ENCODE data around the gene ARHGAP28. TPM values are rescaled to one million over a fixed set of nuclear protein-coding genes. Genes with fewer than 3 reads are reported as not detected.

ARHGAP28 gene
- total RNA-seq, 2 donors from 2014 or later: 0.41 to 1.8 TPM

- no peak for DNase-seq (ENCODE audit: low spot score)
- Histone ChIP-seq H3K4me3 (no peak overlapping the region), H3K27me3 (replicated peaks; ENCODE audit: insufficient read depth) (no peaks in the 10 kb centered on the region), H3K4me1 (ENCODE audit: control insufficient read depth in 1 of 2, low read depth in 2 of 2) (no peaks in the 10 kb centered on the region), H3K36me3 (no peaks in the 10 kb centered on the region), H3K27ac (no peak overlapping the region), H3K9me3 (no peaks in the 10 kb centered on the region)
- ATAC-seq (ENCODE audit: insufficient number of reproducible peaks, low FRiP score, low read depth): no peak
- no peak for TF ChIP-seq CTCF (IDR thresholded peaks at IDR 0.05)
These were observed 34.9 kb downstream of the ARHGAP28 start for GRCh38 chr18:6764382-6764781.

- DNase-seq (ENCODE audit: low spot score) (no peak), ATAC-seq (ENCODE audit: insufficient number of reproducible peaks, low FRiP score, low read depth) (no peak)
- Histone ChIP-seq H3K36me3 (no peaks in the 10 kb centered on the region), H3K4me1 (ENCODE audit: control insufficient read depth in 1 of 2, low read depth in 2 of 2) (no peaks in the 10 kb centered on the region), H3K27me3 (replicated peaks; ENCODE audit: insufficient read depth) (no peaks in the 10 kb centered on the region), H3K4me3 (no peak overlapping the region), H3K9me3 (no peaks in the 10 kb centered on the region), H3K27ac (no peak overlapping the region)
- TF ChIP-seq CTCF (IDR thresholded peaks at IDR 0.05): no peak
These were observed 44.3 kb downstream of the ARHGAP28 start for GRCh38 chr18:6773777-6774176.

GRCh38 chr18:6775237-6775636 is 45.7 kb downstream of the ARHGAP28 start:
- Histone ChIP-seq H3K4me1 (ENCODE audit: control insufficient read depth in 1 of 2, low read depth in 2 of 2) (no peaks in the 10 kb centered on the region), H3K36me3 (no peaks in the 10 kb centered on the region), H3K9me3 (no peaks in the 10 kb centered on the region), H3K27ac (no peak overlapping the region), H3K4me3 (no peak overlapping the region), H3K27me3 (replicated peaks; ENCODE audit: insufficient read depth) (no peaks in the 10 kb centered on the region)
- no peak for TF ChIP-seq CTCF (IDR thresholded peaks at IDR 0.05)
- ATAC-seq (ENCODE audit: insufficient number of reproducible peaks, low FRiP score, low read depth) (no peak), DNase-seq (ENCODE audit: low spot score) (no peak)

- no peak for ATAC-seq (ENCODE audit: insufficient number of reproducible peaks, low FRiP score, low read depth)
- Histone ChIP-seq H3K4me3 (no peak overlapping the region), H3K36me3 (no peaks in the 10 kb centered on the region), H3K27ac (no peak overlapping the region), H3K27me3 (replicated peaks; ENCODE audit: insufficient read depth) (no peaks in the 10 kb centered on the region), H3K9me3 (no peaks in the 10 kb centered on the region), H3K4me1 (ENCODE audit: control insufficient read depth in 1 of 2, low read depth in 2 of 2) (no peaks in the 10 kb centered on the region)
- no peak for DNase-seq (ENCODE audit: low spot score)
- TF ChIP-seq CTCF (IDR thresholded peaks at IDR 0.05): no peak
These were observed 46.2 kb downstream of the ARHGAP28 start for GRCh38 chr18:6775702-6776101.

GRCh38 chr18:6776188-6776587 is 46.7 kb downstream of the ARHGAP28 start:
- H3K27me3 ChIP-seq (replicated peaks; ENCODE audit: insufficient read depth): no peaks in the 10 kb centered on the region
- TF ChIP-seq CTCF (IDR thresholded peaks at IDR 0.05): no peak
- ATAC-seq (ENCODE audit: insufficient number of reproducible peaks, low FRiP score, low read depth) (no peak), DNase-seq (ENCODE audit: low spot score) (no peak)
- H3K9me3 ChIP-seq: no peaks in the 10 kb centered on the region
- H3K4me1 ChIP-seq (ENCODE audit: control insufficient read depth in 1 of 2, low read depth in 2 of 2): no peaks in the 10 kb centered on the region
- no peaks in the 10 kb centered on the region for H3K36me3 ChIP-seq
- H3K4me3 ChIP-seq: no peak overlapping the region
- no peak overlapping the region for H3K27ac ChIP-seq
